SH-SY5Y (cell line): Measurements from ENCODE around the gene IRF7.

ENCODE experiments used
- GATA2 ChIP-seq: IDR thresholded peaks from 2 replicates; pipeline ENCODE4 v1.6.1; 2011; ENCODE audit warnings: mild to moderate bottlenecking, low read depth, low read length
- GATA3 ChIP-seq: IDR thresholded peaks from 2 replicates; pipeline ENCODE4 v1.6.1; 2011; ENCODE audit warnings: low read depth, mild to moderate bottlenecking, low read length, moderate library complexity

- TF ChIP-seq GATA3 (no peak), GATA2 (no peak)
These were observed 27.8 kb downstream of the IRF7 start for GRCh38 chr11:587978-588380.
